Colonic mucosa (tissue), 4 donors: ENCODE results near the gene C1orf167. TPM values are rescaled to one million over a fixed set of nuclear protein-coding genes. Genes with fewer than 3 reads are reported as not detected.

Experiments used
- DNase-seq: peaks from one replicate; pipeline ENCODE4 v3.0.0-alpha.2; 2020
- H3K27ac ChIP-seq: fragments of 200-600 bp; one replicate; pipeline ENCODE4 v1.8.0; 2021
- H3K27me3 ChIP-seq: fragments of 200-600 bp; one replicate; pipeline ENCODE4 v1.8.0; 2021
- H3K36me3 ChIP-seq: fragments of 200-600 bp; one replicate; pipeline ENCODE4 v1.8.0; 2021
- H3K4me1 ChIP-seq: fragments of 200-600 bp; one replicate; pipeline ENCODE4 v1.8.0; 2021; ENCODE audit warnings: mild to moderate bottlenecking
- H3K4me3 ChIP-seq: fragments of 200-600 bp; one replicate; pipeline ENCODE4 v1.8.0; 2021
- H3K9ac ChIP-seq, 2 donors: one replicate each; pipeline ENCODE4 v1.7.0; 2013; ENCODE audit warnings: control low read depth in 2 of 2, low read depth in 2 of 2, low read length in 2 of 2
- H3K9me3 ChIP-seq: fragments of 200-600 bp; one replicate; pipeline ENCODE4 v1.8.0; 2021
- intact Hi-C: fragments of 100-400 bp; cut with DNase I; formaldehyde crosslinking; loops from one replicate; pipeline ENCODE4 v1.14.1; 2022
- total RNA-seq, 2 donors: library from RNA; stranded (reverse); fragmentation: NEBNext Ultra II Directional in 1 of 2; extraction: Animal tissue kit (Norgen Biotek cat#: 25700) in 1 of 2; gene quantifications; one replicate each; pipeline ENCODE4 v1.2.1, GENCODE V29; 2021
- TF ChIP-seq, protein P1 (sequence below): fragments of 200-600 bp; IDR thresholded peaks from one replicate; pipeline ENCODE4 v1.8.0; 2022; ENCODE audit warnings: antibody characterized with exemption, mild to moderate bottlenecking
- donor health status: healthy.
- donor health status: DM: no; HTN: no; CAD: no.
- donor health status: DM: no; HTN: no; CAD: no.

C1orf167 gene
- total RNA-seq, 2 donors from 2014 or later = not detected

DNA sequence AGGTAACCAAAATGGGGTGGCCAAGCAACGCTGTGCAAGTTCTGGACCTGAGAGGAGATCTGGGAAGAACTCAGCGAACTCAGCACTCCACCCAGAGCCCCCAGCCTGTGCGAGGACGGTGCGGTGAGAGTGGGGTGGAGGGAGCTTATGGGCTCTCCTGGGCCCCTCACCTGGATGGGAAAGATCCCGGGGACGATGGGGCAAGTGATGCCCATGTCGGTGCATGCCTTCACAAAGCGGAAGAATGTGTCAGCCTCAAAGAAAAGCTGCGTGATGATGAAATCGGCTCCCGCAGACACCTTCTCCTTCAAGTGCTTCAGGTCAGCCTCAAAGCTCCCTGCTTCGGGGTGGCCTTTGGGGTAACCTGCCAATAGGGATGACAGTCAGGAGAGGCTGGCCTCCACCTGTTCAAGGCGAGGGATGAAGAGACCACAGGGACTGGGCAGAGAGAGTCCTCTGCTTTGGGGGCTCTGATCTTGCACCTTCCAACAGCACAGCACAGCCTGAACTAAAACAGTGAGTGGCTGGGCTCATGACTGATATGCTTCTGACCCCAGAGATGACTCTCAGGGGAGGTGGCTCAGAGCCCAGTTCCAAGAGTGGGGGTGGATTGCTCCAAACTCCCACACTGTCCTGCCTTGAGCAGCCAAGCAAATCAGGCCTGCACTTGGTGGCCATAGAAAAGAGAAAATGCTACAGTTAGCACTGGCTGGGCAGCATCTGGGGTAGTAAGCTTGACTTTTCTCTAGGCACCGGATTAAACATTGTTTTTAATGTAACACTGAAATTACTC lies 34.2 kb downstream of the C1orf167 start:
- Histone ChIP-seq H3K4me3 (no peak overlapping the region), H3K9me3 (no peaks in the 10 kb centered on the region), H3K9ac (no peak overlapping the region), H3K27me3 (no peaks in the 10 kb centered on the region), H3K27ac (no peak overlapping the region), H3K36me3 (peaks cover 12% of the 10 kb centered on the region), H3K4me1 (no peaks in the 10 kb centered on the region)
- TF ChIP-seq, protein P1, sequence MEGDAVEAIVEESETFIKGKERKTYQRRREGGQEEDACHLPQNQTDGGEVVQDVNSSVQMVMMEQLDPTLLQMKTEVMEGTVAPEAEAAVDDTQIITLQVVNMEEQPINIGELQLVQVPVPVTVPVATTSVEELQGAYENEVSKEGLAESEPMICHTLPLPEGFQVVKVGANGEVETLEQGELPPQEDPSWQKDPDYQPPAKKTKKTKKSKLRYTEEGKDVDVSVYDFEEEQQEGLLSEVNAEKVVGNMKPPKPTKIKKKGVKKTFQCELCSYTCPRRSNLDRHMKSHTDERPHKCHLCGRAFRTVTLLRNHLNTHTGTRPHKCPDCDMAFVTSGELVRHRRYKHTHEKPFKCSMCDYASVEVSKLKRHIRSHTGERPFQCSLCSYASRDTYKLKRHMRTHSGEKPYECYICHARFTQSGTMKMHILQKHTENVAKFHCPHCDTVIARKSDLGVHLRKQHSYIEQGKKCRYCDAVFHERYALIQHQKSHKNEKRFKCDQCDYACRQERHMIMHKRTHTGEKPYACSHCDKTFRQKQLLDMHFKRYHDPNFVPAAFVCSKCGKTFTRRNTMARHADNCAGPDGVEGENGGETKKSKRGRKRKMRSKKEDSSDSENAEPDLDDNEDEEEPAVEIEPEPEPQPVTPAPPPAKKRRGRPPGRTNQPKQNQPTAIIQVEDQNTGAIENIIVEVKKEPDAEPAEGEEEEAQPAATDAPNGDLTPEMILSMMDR = no peak
- DNase-seq = no peak
- intact Hi-C loops = no loop called here

DNA sequence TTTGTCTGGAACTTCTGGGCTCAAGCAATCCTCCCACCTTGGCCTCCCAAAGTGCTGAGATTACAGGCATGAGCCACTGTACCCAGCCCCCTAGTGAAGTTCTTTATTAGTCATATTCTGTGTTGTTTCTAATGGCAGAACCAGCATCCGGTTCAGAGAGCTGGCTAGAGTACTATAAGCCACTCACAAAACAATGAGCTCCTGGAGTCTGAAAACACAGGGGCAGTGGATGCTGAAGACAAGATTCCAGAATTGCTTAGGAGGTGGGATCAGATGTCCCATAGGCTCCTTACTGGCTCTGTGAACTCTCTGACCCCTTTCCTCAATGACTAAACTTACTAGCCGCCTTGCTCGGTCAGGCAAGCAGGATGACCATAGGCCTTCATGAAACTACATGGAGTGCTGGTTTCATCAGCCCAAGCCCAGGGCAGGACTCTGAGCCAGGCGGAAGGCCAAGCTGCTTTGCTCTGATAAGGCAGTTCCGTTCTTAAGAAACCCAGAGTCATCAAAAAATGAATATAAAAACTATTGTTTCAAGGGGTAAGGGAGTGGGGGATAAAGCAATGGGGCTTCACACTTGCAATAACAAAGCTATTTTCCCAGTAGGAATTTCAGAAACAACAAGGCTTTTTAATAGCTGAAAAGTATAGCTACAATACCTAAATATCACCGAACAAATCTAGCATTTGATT lies 35.7 kb downstream of the C1orf167 start:
- no peak overlapping the region for H3K4me3 ChIP-seq
- intact Hi-C loops = no loop called here
- no peaks in the 10 kb centered on the region for H3K9me3 ChIP-seq
- H3K4me1 ChIP-seq = no peaks in the 10 kb centered on the region
- peaks cover 12% of the 10 kb centered on the region for H3K36me3 ChIP-seq
- H3K27ac ChIP-seq = no peak overlapping the region
- TF ChIP-seq, protein P1 = no peak
- no peak overlapping the region for H3K9ac ChIP-seq
- H3K27me3 ChIP-seq = no peaks in the 10 kb centered on the region
- DNase-seq = peak; percentile 27

DNA sequence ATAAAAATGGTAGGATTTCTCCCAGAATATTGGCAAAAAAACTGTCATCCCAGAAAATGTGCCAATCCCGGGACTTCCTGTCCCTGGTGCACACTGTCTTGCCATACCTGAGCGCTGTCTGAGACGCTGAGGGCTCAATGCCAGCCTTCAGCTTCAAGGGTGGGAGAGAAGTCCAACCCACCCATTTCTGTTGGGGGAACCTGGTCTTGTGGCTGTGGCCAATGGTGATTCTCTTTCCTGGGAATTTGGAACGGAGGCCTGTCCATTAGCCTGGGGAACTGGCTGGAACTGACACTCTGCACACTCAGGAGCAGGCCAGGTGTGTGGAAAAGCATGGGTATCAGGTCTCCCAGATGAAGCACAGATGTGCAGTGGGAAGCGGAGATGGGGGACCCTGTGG lies 37.1 kb downstream of the C1orf167 start:
- H3K9ac ChIP-seq = no peak overlapping the region
- no peak overlapping the region for H3K4me3 ChIP-seq
- H3K9me3 ChIP-seq = no peaks in the 10 kb centered on the region
- intact Hi-C loops = no loop called here
- H3K27me3 ChIP-seq = no peaks in the 10 kb centered on the region
- DNase-seq = no peak
- H3K27ac ChIP-seq = no peak overlapping the region
- TF ChIP-seq, protein P1 = no peak
- peaks cover 12% of the 10 kb centered on the region for H3K36me3 ChIP-seq
- H3K4me1 ChIP-seq = peaks cover 10% of the 10 kb centered on the region

DNA sequence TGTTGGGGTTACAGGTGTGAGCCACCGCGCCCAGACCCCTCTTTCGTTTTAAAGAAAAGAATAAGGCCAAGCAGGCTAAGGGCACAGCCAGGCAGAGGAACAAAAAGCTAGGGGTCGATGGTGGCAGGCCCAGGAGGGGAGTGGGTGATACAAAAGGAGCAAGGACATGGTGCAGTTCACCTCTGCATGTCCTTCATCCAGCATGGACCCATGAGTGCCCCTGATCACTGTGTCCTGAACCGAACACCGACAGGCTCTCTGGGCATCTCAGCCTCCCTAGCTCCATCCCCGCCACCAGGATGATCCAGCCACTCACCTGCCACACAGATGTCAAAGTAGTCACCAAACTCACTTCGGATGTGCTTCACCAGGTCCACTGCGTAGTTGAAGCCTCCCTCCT lies 37.9 kb downstream of the C1orf167 start:
- no peak overlapping the region for H3K4me3 ChIP-seq
- H3K9ac ChIP-seq = no peak overlapping the region
- peaks cover 12% of the 10 kb centered on the region for H3K36me3 ChIP-seq
- peaks cover 14% of the 10 kb centered on the region for H3K4me1 ChIP-seq
- intact Hi-C loops = no loop called here
- no peak for DNase-seq
- TF ChIP-seq, protein P1 = no peak
- H3K27ac ChIP-seq = no peak overlapping the region
- no peaks in the 10 kb centered on the region for H3K27me3 ChIP-seq
- H3K9me3 ChIP-seq = no peaks in the 10 kb centered on the region

DNA sequence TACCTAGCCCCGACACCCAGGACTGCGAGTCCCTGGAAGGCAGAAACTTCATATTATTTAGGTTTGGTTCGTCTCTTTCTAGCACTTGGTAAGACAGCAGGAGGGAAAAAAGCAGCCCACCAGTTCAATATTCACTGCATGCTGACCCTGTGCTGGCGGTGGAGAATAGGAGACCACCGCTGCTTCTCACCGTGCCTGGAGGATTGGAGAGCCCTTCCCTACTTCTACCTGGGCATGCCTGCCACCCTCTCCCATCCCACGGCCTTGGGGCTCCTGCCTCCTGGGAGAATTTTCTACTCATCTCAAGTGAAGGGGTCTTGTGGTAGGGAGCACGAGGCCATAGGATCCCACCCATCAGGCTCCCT lies 38.4 kb downstream of the C1orf167 start:
- peaks cover 12% of the 10 kb centered on the region for H3K36me3 ChIP-seq
- no peaks in the 10 kb centered on the region for H3K27me3 ChIP-seq
- H3K4me3 ChIP-seq = no peak overlapping the region
- no peak overlapping the region for H3K27ac ChIP-seq
- no peak for DNase-seq
- intact Hi-C loops = no loop called here
- TF ChIP-seq, protein P1 = no peak
- H3K4me1 ChIP-seq = peaks cover 14% of the 10 kb centered on the region
- no peak overlapping the region for H3K9ac ChIP-seq
- no peaks in the 10 kb centered on the region for H3K9me3 ChIP-seq
